Esophagus muscularis mucosa (tissue), 3 donors: ENCODE measurements around the gene AQP1.

Experiments
- CTCF ChIP-seq, 3 experiments: fragments of 200-600 bp in 2 of 3; fragments of 450-650 bp in 1 of 3; sonication (generic) in 2 of 3; IDR thresholded peaks; one replicate each; pipeline ENCODE4 v1.5.1; 2017 to 2019; ENCODE audit warnings: antibody characterized with exemption in 3 of 3, mild to moderate bottlenecking in 2 of 3, moderate library complexity in 1 of 3
- POLR2A ChIP-seq: fragments of 450-650 bp; IDR thresholded peaks from one replicate; pipeline ENCODE4 v1.6.1; 2017; ENCODE audit warnings: antibody characterized with exemption, moderate library complexity, mild to moderate bottlenecking, low read depth
- POLR2AphosphoS5 ChIP-seq, 2 donors: sonication (generic); formaldehyde crosslinking; IDR thresholded peaks; one replicate each; pipeline ENCODE4 v1.6.1; 2017; ENCODE audit warnings: antibody characterized with exemption in 2 of 2

DNA sequence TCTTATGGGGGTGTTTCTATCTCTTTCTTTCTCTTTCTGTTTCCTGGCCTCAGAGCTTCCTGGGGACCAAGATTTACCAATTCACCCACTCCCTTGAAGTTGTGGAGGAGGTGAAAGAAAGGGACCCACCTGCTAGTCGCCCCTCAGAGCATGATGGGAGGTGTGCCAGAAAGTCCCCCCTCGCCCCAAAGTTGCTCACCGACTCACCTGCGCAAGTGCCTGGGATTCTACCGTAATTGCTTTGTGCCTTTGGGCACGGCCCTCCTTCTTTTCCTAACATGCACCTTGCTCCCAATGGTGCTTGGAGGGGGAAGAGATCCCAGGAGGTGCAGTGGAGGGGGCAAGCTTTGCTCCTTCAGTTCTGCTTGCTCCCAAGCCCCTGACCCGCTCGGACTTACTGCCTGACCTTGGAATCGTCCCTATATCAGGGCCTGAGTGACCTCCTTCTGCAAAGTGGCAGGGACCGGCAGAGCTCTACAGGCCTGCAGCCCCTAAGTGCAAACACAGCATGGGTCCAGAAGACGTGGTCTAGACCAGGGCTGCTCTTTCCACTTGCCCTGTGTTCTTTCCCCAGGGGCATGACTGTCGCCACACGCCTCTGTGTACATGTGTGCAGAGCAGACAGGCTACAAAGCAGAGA, 12.2 kb downstream of the AQP1 start:
- TF ChIP-seq POLR2A, result no peak
- no peak for TF ChIP-seq CTCF (IDR thresholded peaks at IDR 0.05)
- no peak for TF ChIP-seq POLR2AphosphoS5 (IDR thresholded peaks at IDR 0.05)
